Upper lobe of right lung (tissue), 1 donor: ENCODE results near the gene OR5A1. TPM values are rescaled to one million over a fixed set of nuclear protein-coding genes. Genes with fewer than 3 reads are reported as not detected.

Source experiments
- ATAC-seq: fragments of 200-7000 bp; cut with Tn5 transposase; one replicate; pipeline ENCODE4 v1.9.1; 2020; ENCODE audit warnings: mild to moderate bottlenecking, moderate library complexity
- DNase-seq: peaks from one replicate; pipeline ENCODE4 v3.0.0-alpha.2; 2020
- H3K27ac ChIP-seq: fragments of 200-600 bp; one replicate; pipeline ENCODE4 v1.8.0; 2022
- H3K27me3 ChIP-seq: fragments of 200-600 bp; one replicate; pipeline ENCODE4 v1.8.0; 2022; ENCODE audit warnings: mild to moderate bottlenecking
- H3K36me3 ChIP-seq: fragments of 200-600 bp; one replicate; pipeline ENCODE4 v1.8.0; 2022
- H3K4me1 ChIP-seq: fragments of 200-600 bp; one replicate; pipeline ENCODE4 v1.8.0; 2022
- H3K4me3 ChIP-seq: fragments of 200-600 bp; one replicate; pipeline ENCODE4 v1.8.0; 2022; ENCODE audit warnings: mild to moderate bottlenecking
- H3K9me3 ChIP-seq: fragments of 200-600 bp; one replicate; pipeline ENCODE4 v1.8.0; 2022
- intact Hi-C: fragments of 100-400 bp; cut with DNase I; formaldehyde crosslinking; loops from one replicate; pipeline ENCODE4 v1.11.0; 2022
- total RNA-seq: library from RNA; stranded (reverse); fragmentation: NEBNext Ultra II Directional; extraction: Animal tissue kit (Norgen Biotek cat#: 25700); gene quantifications from one replicate; pipeline ENCODE4 v1.2.1, GENCODE V29; 2021
- TF ChIP-seq, protein P1 (sequence below): fragments of 200-600 bp; IDR thresholded peaks from one replicate; pipeline ENCODE4 v1.8.0; 2022; ENCODE audit warnings: antibody characterized with exemption
- donor health status: DM: no; HTN: yes; CAD: no; lungs with severe emphysema.

Gene OR5A1
- total RNA-seq, 1 donor from 2014 or later = not detected

DNA sequence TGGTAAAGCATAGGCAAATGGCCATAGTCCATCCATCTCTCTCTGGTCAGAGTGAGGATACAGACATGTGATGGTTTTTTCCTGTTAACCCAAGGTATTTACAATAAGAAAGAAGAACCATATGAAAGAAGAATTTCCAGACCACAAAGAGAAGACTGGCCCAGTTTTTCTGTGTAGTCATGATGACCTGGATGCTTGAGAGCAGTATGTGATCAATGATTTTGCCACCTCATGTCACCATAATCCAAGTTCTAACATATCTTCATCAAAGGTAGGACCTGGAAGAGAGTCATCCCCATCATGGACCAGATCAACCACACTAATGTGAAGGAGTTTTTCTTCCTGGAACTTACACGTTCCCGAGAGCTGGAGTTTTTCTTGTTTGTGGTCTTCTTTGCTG, 20.4 kb downstream of the OR5A1 start, which contains the start of gene OR4D6:
OR4D6 (plus strand) TSS at position 301 of the 400 bp plus-strand sequence; CDS start at position 301, 0 bp downstream.
- H3K36me3 ChIP-seq = no peaks in the 10 kb centered on the region
- no peak within 1 kb of the TSS for H3K4me3 ChIP-seq
- DNase-seq (no peak), ATAC-seq (no peak)
- no peak within 1 kb of the TSS for H3K27ac ChIP-seq
- TF ChIP-seq, protein P1, sequence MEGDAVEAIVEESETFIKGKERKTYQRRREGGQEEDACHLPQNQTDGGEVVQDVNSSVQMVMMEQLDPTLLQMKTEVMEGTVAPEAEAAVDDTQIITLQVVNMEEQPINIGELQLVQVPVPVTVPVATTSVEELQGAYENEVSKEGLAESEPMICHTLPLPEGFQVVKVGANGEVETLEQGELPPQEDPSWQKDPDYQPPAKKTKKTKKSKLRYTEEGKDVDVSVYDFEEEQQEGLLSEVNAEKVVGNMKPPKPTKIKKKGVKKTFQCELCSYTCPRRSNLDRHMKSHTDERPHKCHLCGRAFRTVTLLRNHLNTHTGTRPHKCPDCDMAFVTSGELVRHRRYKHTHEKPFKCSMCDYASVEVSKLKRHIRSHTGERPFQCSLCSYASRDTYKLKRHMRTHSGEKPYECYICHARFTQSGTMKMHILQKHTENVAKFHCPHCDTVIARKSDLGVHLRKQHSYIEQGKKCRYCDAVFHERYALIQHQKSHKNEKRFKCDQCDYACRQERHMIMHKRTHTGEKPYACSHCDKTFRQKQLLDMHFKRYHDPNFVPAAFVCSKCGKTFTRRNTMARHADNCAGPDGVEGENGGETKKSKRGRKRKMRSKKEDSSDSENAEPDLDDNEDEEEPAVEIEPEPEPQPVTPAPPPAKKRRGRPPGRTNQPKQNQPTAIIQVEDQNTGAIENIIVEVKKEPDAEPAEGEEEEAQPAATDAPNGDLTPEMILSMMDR = no peak
- no peaks in the 10 kb centered on the region for H3K27me3 ChIP-seq
- no peaks in the 10 kb centered on the region for H3K9me3 ChIP-seq
- no peaks in the 10 kb centered on the region for H3K4me1 ChIP-seq
- intact Hi-C loops = no loop called here

DNA sequence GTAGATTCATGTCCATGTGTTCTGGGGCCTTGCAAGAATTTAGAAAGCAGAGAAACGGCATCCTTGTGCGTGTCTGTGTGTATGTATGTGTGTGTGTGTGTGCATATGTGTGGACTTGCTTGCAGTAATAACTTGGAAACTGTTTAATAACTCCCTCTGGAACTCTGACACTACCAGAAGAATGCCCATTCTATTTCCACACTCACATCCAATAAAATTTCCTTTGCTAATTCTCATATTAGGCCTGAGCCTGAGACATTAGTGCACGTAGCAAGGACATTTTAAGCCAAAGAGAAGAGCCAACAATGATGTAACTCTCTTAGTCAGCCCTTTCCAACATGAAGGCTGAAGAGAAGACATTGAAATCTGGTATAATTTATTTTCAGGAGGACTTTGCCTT, 23.6 kb downstream of the OR5A1 start:
- no peak for DNase-seq
- TF ChIP-seq, protein P1 = no peak
- intact Hi-C loops = no loop called here
- Histone ChIP-seq H3K36me3 (no peaks in the 10 kb centered on the region), H3K9me3 (no peaks in the 10 kb centered on the region), H3K4me1 (no peaks in the 10 kb centered on the region), H3K4me3 (no peak overlapping the region), H3K27ac (no peak overlapping the region), H3K27me3 (no peaks in the 10 kb centered on the region)
- ATAC-seq = no peak

DNA sequence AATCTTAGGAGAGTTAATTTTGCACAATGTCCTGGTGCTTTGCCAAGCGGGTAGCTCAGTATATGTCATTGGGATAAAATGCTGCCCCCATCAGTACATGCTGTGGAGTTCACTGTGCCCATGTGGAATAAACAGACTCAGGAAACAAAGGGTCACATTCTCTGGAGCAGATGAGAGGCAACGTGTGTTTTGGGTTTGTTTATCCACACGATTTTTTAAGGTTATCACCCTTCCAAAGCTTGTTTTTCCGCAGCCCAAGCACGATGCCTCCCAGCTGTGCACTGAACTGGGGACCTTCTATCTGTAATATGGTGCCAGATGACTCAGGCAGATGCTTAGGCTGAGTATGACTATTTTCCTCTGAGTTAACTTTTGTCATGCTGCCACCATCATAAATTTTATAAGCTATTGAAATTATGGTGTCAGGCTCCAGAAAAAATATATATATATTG, 26.9 kb downstream of the OR5A1 start:
- no peak overlapping the region for H3K27ac ChIP-seq
- no peaks in the 10 kb centered on the region for H3K9me3 ChIP-seq
- no peak for ATAC-seq
- H3K4me3 ChIP-seq = no peak overlapping the region
- no peaks in the 10 kb centered on the region for H3K4me1 ChIP-seq
- H3K36me3 ChIP-seq = no peaks in the 10 kb centered on the region
- no peak for DNase-seq
- intact Hi-C loops = no loop called here
- TF ChIP-seq, protein P1 = no peak
- no peaks in the 10 kb centered on the region for H3K27me3 ChIP-seq

DNA sequence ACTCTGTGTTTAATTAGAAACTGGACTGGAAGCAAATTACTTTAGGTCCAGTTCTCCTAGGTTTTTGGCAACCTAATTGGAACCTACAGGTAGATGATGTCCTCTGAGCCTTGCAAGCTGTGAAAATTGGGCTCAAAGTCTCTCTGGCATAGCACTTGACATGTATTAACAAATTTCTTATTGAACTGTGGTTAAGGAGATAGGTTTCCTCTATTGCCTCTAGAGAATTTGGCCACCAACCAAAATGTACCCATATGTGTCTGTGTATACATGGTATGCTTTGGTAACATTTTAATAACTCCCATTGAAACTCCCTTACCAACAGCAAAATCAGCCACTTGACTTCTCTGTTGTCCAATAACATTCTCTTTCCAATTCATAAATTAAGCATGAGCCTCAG, 36.7 kb downstream of the OR5A1 start, which contains the start of gene OR4D10:
OR4D10 (plus strand) TSS at position 301 of the 400 bp plus-strand sequence. CDS start 4,115 bp downstream, outside the sequence.
- DNase-seq = no peak
- no peak for ATAC-seq
- no peak within 1 kb of the TSS for H3K27ac ChIP-seq

DNA sequence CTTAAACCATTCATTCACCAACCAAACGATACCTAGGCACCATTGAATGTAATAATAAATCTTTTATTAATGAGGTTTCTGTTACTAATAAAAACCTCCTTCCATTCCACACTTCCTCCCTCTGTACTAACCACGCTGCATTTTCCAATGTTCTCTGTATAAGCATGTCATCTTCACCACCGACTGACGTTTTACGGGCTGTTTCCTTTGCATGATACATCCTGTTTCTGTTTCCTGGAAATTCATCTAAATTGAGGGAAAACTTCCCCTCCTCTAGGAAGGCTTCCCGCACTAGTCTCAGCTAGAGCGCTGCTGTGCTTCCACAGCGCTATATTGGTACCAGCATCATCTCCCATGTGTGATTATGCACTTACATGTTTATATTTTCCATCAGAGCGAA, 38.9 kb downstream of the OR5A1 start:
- H3K27me3 ChIP-seq = no peaks in the 10 kb centered on the region
- ATAC-seq (no peak), DNase-seq (no peak)
- H3K9me3 ChIP-seq = no peaks in the 10 kb centered on the region
- intact Hi-C loops = no loop called here
- TF ChIP-seq, protein P1 = no peak
- H3K36me3 ChIP-seq = no peaks in the 10 kb centered on the region
- no peaks in the 10 kb centered on the region for H3K4me1 ChIP-seq
- no peak overlapping the region for H3K27ac ChIP-seq
- H3K4me3 ChIP-seq = no peak overlapping the region

More for the DNA sequence above, 36.7 kb downstream of the OR5A1 start, which contains the start of gene OR4D10:
- Histone ChIP-seq H3K9me3 (no peaks in the 10 kb centered on the region), H3K27me3 (no peaks in the 10 kb centered on the region), H3K4me1 (no peaks in the 10 kb centered on the region), H3K36me3 (no peaks in the 10 kb centered on the region), H3K4me3 (no peak within 1 kb of the TSS)
- intact Hi-C loops = no loop called here
- TF ChIP-seq, protein P1 = no peak

DNA sequence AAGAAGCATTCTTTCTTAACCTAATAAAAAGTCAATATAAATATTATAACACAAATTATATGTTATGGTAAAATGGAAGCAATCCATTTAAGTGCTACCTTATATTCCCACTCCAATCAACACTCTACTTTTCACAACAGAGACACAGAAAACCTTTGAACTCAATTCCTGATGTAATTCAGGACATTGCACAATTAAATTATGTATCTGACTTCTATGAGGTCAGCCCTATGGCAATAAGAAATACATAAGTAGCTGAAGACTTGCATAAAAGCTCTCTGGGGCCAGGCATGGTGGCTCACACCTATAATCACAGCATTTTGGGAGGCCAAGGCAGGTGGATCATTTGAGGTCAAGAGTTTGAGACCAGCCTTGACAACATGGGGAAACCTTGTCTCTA, 43.6 kb downstream of the OR5A1 start:
- ATAC-seq (no peak), DNase-seq (no peak)
- Histone ChIP-seq H3K4me1 (no peaks in the 10 kb centered on the region), H3K36me3 (no peaks in the 10 kb centered on the region), H3K27ac (no peak overlapping the region), H3K27me3 (no peaks in the 10 kb centered on the region), H3K4me3 (no peak overlapping the region), H3K9me3 (no peaks in the 10 kb centered on the region)
- TF ChIP-seq, protein P1 = no peak
- intact Hi-C loops = no loop called here
